HG02588 (cell line): ENCODE results near the gene METTL25B.
A peak's percentile ranks its signal among the peaks of the same experiment; 100 is the strongest.

Experiments used
- ATAC-seq: cut with Tn5 transposase; IDR thresholded peaks from one replicate; pipeline ENCODE4 v1.9.1; 2021; ENCODE audit warnings: mild to moderate bottlenecking, moderate library complexity; ENCODE audit not compliant: unreplicated experiment

METTL25B gene

DNA sequence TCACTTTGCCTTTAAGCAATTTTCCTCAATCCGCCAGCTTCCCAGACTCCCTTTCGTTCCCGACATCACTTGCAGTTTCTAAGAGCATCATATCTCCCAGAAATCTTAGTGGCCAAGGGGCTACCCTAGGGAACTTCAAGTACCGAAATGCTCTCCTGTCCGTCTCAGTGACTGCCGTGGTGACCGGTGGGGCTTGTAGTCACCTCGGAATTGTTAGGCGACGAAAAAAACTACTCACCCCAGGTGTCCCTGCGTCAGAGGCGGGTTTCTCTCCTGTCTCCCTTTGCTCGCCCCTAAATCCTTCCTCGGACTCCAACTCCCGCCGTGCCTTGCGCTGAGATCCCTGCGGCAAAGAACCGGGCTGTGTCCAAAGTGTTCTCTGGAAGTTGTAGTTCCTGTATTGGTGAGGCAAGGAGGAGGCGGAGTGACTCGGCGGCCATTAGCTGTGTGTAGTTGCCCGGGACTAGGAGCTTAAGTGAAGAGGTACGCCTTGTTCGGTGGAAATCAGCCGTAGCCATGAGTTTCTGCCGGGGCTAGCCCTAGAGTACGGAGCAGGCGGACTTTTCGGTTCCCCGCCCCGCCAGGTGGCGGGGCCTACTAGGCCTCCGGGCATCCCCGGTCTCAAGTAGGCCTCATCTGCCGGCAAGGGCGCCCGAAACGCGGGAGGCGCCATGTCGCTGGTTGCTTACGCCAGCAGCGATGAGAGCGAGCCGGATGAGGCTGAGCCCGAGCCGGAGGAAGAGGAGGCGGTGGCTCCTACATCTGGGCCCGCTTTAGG, 39.0 kb downstream of the METTL25B start, which contains the start of gene PRCC:
PRCC (plus strand) TSS at position 435 of the 778 bp plus-strand sequence; CDS start at position 672, 237 bp downstream.
- ATAC-seq, result peak; percentile 88

DNA sequence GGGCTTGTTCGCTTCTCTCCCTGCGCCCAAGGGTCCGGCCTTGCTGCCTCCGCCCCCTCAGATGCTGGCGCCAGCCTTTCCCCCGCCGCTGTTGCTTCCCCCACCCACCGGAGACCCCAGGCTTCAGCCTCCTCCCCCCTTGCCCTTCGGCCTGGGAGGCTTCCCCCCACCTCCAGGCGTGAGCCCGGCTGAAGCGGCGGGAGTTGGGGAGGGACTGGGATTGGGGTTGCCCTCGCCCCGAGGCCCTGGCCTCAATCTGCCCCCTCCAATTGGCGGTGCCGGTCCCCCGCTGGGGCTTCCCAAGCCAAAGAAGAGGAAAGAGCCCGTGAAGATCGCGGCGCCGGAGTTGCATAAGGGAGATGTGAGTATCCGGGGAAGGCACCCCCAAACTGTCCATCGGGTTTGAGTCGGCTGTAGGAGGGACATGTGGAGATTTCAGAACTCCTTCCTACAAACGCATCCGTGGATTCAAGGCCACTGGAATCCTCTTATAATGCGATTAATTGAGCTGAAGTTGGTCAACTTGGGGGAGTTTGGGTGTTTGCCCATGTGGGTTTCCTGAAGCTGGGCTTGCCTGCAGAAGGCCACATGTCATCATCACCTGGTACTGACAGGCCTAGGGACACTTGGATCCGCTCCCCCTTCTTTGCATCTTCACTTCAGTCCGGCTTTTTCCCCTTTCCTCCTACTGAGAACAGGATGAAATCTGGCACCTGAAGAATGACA, 39.8 kb downstream of the METTL25B start:
- ATAC-seq, result peak; percentile 3

DNA sequence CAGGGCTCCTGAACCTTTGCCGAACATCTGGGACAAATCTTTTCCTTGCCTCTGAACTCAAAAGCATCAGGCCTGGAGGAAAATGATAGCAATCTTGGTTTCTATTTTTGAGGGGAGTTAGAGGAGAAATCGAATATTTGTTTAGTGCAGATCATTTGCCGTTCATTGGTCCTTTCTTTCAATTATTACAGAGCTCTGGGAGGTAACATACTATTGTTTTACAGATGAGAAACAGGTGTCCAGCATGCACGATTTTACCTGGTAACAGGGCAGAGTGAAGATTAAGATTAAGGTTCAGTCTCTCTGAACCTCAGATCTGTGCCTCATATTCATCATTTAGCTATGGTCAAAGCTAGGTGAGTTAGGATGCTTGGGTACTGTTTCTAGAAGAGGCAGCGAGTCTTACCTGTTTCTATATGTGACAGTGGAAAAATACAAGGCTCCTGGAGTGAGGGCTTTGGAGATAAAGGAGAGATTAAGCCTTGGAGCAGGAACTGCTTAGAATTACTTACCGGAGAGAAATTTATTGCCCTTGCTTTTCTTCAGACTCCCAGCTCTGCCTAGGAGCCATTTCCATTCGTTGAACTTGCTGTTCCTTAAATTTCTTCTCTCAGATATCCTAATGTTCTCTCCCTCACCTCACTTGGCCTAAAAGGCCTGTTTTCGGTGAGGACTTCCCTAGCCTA, 40.5 kb downstream of the METTL25B start:
- no peak for ATAC-seq

DNA sequence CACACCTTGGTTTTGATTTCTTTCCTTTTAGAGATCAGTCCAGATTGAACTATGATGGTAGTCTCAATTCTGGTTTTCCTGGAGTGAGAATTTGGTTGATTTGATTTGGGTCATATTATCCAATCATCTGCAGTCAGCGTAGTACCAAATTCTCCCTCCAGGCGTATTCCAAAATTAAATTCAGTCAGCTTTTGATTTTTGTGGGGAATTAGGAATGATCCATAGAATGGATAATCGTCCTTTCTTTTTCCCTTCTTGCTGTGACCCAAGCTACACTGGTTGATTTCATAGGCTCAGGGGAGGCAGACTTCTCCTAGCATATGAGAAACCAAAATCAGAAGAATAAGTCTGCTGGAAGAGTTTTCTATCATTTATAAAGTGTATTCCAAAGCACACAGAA, 44.0 kb downstream of the METTL25B start:
- ATAC-seq, result no peak

DNA sequence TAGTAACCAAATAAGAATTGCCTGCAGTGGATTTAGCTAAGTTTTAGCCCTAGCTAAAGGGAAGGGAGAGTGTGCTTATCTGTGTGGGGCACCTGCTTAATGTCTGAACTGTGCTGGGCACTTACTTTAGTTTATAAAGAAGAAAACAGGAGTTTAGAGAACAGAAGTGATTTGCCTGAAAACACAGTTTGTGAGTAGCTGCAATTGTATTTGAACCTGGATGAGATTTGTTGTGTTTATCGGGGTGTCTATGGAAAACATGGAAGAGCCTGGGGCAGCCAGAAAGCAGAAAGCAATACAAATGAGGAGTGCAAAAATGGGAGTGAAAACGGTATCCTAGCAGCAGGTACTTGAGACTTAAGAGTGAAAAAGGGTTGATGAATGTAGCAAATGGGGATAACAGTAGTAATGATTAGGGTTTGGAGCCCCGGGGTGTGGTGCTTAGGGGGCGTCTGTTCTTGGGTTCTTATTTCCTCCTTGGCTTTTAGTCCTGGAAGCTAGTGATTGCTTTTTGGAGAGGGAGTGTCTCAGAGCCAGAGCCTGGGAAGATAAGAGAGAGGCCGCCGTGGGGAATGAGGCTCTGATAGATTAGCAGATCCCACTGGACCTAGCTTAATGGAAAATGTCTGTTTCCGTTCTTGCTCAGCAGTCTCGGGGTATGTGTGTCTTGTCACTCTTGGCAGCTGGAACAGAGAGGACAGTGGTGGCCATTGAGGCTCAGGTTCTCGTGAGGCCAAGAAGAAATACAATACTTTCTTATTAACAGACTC, 44.6 kb downstream of the METTL25B start:
- ATAC-seq, result no peak

GRCh38 chr1:156773607-156774006, 45.3 kb downstream of the METTL25B start:
- ATAC-seq, result no peak

GRCh38 chr1:156775799-156776198, 47.5 kb downstream of the METTL25B start:
- ATAC-seq, result no peak

- no peak for ATAC-seq
Measured at GRCh38 chr1:156776942-156777341, 48.7 kb downstream of the METTL25B start.

- no peak for ATAC-seq
Measured at GRCh38 chr1:156777573-156777972, 49.3 kb downstream of the METTL25B start.

- ATAC-seq, result no peak
Measured at GRCh38 chr1:156781585-156782186, 53.4 kb downstream of the METTL25B start.

GRCh38 chr1:156785458-156785857, 57.2 kb downstream of the METTL25B start:
- no peak for ATAC-seq
